ENCODE measurements around the gene CPLX1. TPM values are rescaled to one million over a fixed set of nuclear protein-coding genes. Genes with fewer than 3 reads are reported as not detected.

CPLX1 gene
- total RNA-seq, 2 experiments from 2014 or later, result 0.21 to 0.25 TPM

- Histone ChIP-seq H3K9me3 (ENCODE audit: low read length) (no peaks in the 10 kb centered on the region), H2AFZ (ENCODE audit: low read length) (no peak overlapping the region), H3K9me2 (ENCODE audit: insufficient read depth, low read length) (no peaks in the 10 kb centered on the region), H3K27ac (ENCODE audit: low read depth, low read length, poor library complexity, severe bottlenecking) (no peak overlapping the region), H3K4me1 (ENCODE audit: insufficient read depth, low read length, poor library complexity, severe bottlenecking) (no peaks in the 10 kb centered on the region), H3K4me3 (ENCODE audit: low read depth, low read length, poor library complexity, severe bottlenecking) (no peak overlapping the region), H3K79me2 (ENCODE audit: insufficient read depth, low read depth, low read length) (peaks cover 1% of the 10 kb centered on the region; the same call in 1 of the 2 replicates), H3K36me3 (ENCODE audit: insufficient read depth, low read length) (peaks cover 76% of the 10 kb centered on the region), H3K4me2 (ENCODE audit: low read length) (no peak overlapping the region), H4K20me1 (ENCODE audit: insufficient read depth, low read length) (no peaks in the 10 kb centered on the region)
- ChIA-PET CTCF (ENCODE audit: unreplicated experiment) (no interaction called here), POLR2A (no interaction called here)
- BruUV-seq (replicated peaks), result no TSS peak
- intact Hi-C loops (cut with micrococcal nuclease; ENCODE audit: unreplicated experiment), result no loop called here
- no peak for DNase-seq (ENCODE audit: low spot score)
- TF ChIP-seq EZH2phosphoT487 (IDR thresholded peaks at IDR 0.05; ENCODE audit: borderline replicate concordance, low read depth, low read length) (no peak), CTCF (conservative IDR thresholded peaks at IDR 0.05; ENCODE audit: low read length) (no peak)
Measured at GRCh38 chr4:763191-763810, 62.6 kb downstream of the CPLX1 start.

DNA sequence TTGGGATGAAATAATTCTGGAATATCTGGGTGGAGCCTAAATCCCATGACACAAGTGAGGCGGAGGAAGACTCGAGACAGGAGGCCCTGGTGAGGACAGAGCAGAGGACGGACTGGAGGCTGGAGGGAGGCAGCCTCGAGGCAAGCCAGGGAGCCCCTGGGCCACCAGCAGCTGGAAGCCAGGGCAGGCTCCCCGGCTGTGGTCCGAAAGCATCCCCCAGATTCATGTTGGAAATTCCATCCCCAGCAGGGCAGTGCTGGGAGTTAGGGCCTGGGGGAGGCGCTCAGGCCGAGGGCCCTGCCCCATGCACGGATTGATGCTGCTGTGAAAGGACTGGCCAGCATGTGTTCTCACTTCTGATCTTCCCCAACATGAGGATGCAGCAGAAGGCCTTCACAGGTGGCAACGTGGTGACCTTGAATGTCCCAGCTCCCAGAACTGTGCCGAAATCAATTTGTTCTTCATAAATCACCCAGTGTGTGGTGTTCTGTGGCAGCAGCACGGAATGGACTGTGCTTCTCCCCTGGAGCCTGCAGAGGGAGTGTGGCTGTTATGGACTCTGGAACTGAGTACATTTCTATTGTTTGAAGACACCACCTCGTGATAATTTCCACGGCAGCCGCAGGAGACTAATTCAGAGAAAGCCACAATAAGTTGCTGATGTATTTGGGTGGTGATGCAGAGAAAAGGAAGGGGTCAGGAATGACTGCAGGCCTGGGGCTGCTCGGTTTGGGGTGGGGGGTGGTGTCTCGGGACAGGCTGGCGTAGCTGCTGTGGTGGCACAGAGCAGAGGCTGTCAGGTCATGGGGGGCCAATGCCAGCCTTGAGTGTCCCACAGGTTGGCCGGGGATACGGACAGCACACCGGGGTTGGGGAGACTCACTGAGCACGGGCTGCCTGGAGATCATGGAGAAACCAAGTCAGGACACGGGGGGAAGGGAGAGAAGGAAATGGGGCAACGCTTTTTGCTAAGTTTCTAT, 63.4 kb downstream of the CPLX1 start:
- H3K9me2 ChIP-seq (ENCODE audit: insufficient read depth, low read length), result no peaks in the 10 kb centered on the region
- POLR2A ChIA-PET, result no interaction called here
- CTCF ChIA-PET (ENCODE audit: unreplicated experiment), result no interaction called here
- no peaks in the 10 kb centered on the region for H4K20me1 ChIP-seq (ENCODE audit: insufficient read depth, low read length)
- no peaks in the 10 kb centered on the region for H3K79me2 ChIP-seq (ENCODE audit: insufficient read depth, low read depth, low read length)
- no peaks in the 10 kb centered on the region for H3K9me3 ChIP-seq (ENCODE audit: low read length)
- DNase-seq (ENCODE audit: low spot score), result peak; percentile 42
- H2AFZ ChIP-seq (ENCODE audit: low read length), result no peak overlapping the region
- H3K4me3 ChIP-seq (ENCODE audit: low read depth, low read length, poor library complexity, severe bottlenecking), result no peak overlapping the region
- no peak overlapping the region for H3K27ac ChIP-seq (ENCODE audit: low read depth, low read length, poor library complexity, severe bottlenecking)
- no TSS peak for BruUV-seq (replicated peaks)
- TF ChIP-seq CTCF (conservative IDR thresholded peaks at IDR 0.05; ENCODE audit: low read length) (peak; percentile 68), EZH2phosphoT487 (IDR thresholded peaks at IDR 0.05; ENCODE audit: borderline replicate concordance, low read depth, low read length) (no peak)
- intact Hi-C loops (cut with micrococcal nuclease; ENCODE audit: unreplicated experiment), result no loop called here
- no peak overlapping the region for H3K4me2 ChIP-seq (ENCODE audit: low read length)
- peaks cover 68% of the 10 kb centered on the region for H3K36me3 ChIP-seq (ENCODE audit: insufficient read depth, low read length)
- no peaks in the 10 kb centered on the region for H3K4me1 ChIP-seq (ENCODE audit: insufficient read depth, low read length, poor library complexity, severe bottlenecking)

DNA sequence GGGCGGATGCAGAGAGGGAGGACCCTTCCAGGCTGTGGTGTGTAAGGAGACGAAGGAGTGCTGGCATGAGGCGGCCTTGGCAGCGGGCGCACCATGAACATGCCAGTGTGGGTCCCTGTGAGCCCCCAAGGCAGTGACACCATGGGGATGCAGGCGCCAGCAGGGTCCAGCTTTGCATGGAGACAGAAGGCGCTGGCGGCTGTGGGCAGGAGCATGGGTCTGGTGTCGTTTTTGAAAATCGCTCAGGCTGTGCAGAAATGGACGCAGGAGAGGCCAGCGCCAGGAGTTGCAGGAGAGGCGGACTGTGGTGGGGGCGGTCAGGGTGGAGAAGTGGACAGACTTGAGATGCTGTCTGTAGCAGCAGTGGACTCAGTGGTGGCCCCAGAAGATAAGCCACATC, 64.2 kb downstream of the CPLX1 start:
- DNase-seq (ENCODE audit: low spot score), result no peak
- POLR2A ChIA-PET, result no interaction called here
- Histone ChIP-seq H3K4me2 (ENCODE audit: low read length) (no peak overlapping the region), H3K79me2 (ENCODE audit: insufficient read depth, low read depth, low read length) (no peaks in the 10 kb centered on the region), H3K4me3 (ENCODE audit: low read depth, low read length, poor library complexity, severe bottlenecking) (no peak overlapping the region), H3K9me2 (ENCODE audit: insufficient read depth, low read length) (no peaks in the 10 kb centered on the region), H4K20me1 (ENCODE audit: insufficient read depth, low read length) (no peaks in the 10 kb centered on the region), H3K4me1 (ENCODE audit: insufficient read depth, low read length, poor library complexity, severe bottlenecking) (no peaks in the 10 kb centered on the region), H3K36me3 (ENCODE audit: insufficient read depth, low read length) (peaks cover 65% of the 10 kb centered on the region; the same call in 1 of the 2 replicates), H3K27ac (ENCODE audit: low read depth, low read length, poor library complexity, severe bottlenecking) (no peak overlapping the region), H3K9me3 (ENCODE audit: low read length) (no peaks in the 10 kb centered on the region), H2AFZ (ENCODE audit: low read length) (no peak overlapping the region)
- intact Hi-C loops (cut with micrococcal nuclease; ENCODE audit: unreplicated experiment), result no loop called here
- BruUV-seq (replicated peaks), result no TSS peak
- CTCF ChIA-PET (ENCODE audit: unreplicated experiment), result no interaction called here
- TF ChIP-seq EZH2phosphoT487 (IDR thresholded peaks at IDR 0.05; ENCODE audit: borderline replicate concordance, low read depth, low read length) (no peak), CTCF (conservative IDR thresholded peaks at IDR 0.05; ENCODE audit: low read length) (no peak)
